Measurements from ENCODE around the gene MBTPS1.

- no peak for TF ChIP-seq CTCF (conservative IDR thresholded peaks at IDR 0.05; ENCODE audit: low read length)
- no peak for TF ChIP-seq EZH2phosphoT487 (IDR thresholded peaks at IDR 0.05; ENCODE audit: borderline replicate concordance)
These were observed 29.7 kb downstream of the MBTPS1 start for GRCh38 chr16:84087001-84087400.

Measured in Loucy (cell line).